Endothelial cell of umbilical vein (primary cell): Measurements from ENCODE around the gene ZC3H18. TPM values are rescaled to one million over a fixed set of nuclear protein-coding genes. Genes with fewer than 3 reads are reported as not detected.

Experiments used
- BruUV-seq: library from RNA; stranded (reverse); fragments of 400-500 nt; replicated peaks from 2 replicates; lab custom pipeline; 2021; lab: Mats Ljungman, UMichigan
- CTCF ChIA-PET: fragments of 300-600, 350-600 bp; sonication (Branson Sonifier 250); formaldehyde crosslinking; loops from one replicate; lab custom pipeline; 2021; ENCODE audit warnings: antibody characterized with exemption, inconsistent platforms; lab: Charles Lee
- POLR2A ChIA-PET: fragments of 300-600, 350-600 bp; sonication (Branson Sonifier 250); formaldehyde crosslinking; loops from one replicate; lab custom pipeline; 2021; ENCODE audit warnings: antibody characterized with exemption, inconsistent platforms; lab: Charles Lee
- DNase-seq: peaks from one replicate; pipeline ENCODE4 v3.0.0-alpha.2; 2011; ENCODE audit warnings: low read depth, low spot score
- FAIRE-seq: peaks from 2 replicates; lab custom pipeline; 2011; peaks lifted over from hg19 to GRCh38; lab: Jason Lieb, UNC
- H2AFZ ChIP-seq: 2 replicates; pipeline ENCODE4 v1.6.0; 2012; ENCODE audit warnings: low read depth, low read length, control low read depth, inconsistent platforms
- H3K27ac ChIP-seq: 2 replicates; pipeline ENCODE4 v1.5.1; 2011; ENCODE audit warnings: low read depth, mild to moderate bottlenecking, control low read depth, low read length, moderate library complexity; ENCODE audit not compliant: insufficient read depth
- H3K27me3 ChIP-seq, 2 experiments: 2 replicates each; pipeline versions ENCODE4 v1.6.0 to v1.6.1; 2011; ENCODE audit warnings: low read length in 2 of 2, mixed read lengths in 1 of 2; ENCODE audit not compliant: control insufficient read depth in 2 of 2, insufficient read depth in 2 of 2
- H3K36me3 ChIP-seq, 2 experiments: 2 replicates in 1 of 2; 3 replicates in 1 of 2; pipeline ENCODE4 v1.5.1; 2011; ENCODE audit warnings: low read length in 2 of 2, mild to moderate bottlenecking in 1 of 2, moderate library complexity in 1 of 2; ENCODE audit not compliant: control insufficient read depth in 2 of 2, insufficient read depth in 2 of 2; ENCODE audit errors: extremely low read depth in 1 of 2
- H3K4me1 ChIP-seq: 3 replicates; pipeline ENCODE4 v1.5.1; 2011; ENCODE audit warnings: mild to moderate bottlenecking, low read length; ENCODE audit not compliant: control insufficient read depth, insufficient read depth; ENCODE audit errors: extremely low read depth
- H3K4me2 ChIP-seq: 2 replicates; pipeline ENCODE4 v1.6.1; 2011; ENCODE audit warnings: low read length, control low read depth, mixed read lengths; ENCODE audit not compliant: insufficient read depth
- H3K4me3 ChIP-seq, 3 experiments: fragments of 200-600 bp in 1 of 3; sonication (generic), shearing (Covaris generic) in 1 of 3; replicated peaks in 1 of 3; 2 replicates each; pipeline ENCODE4 v1.5.1; 2011 to 2016; ENCODE audit warnings: control low read depth in 3 of 3, low read length in 3 of 3, mild to moderate bottlenecking in 2 of 3, inconsistent platforms in 1 of 3, low read depth in 1 of 3, moderate library complexity in 1 of 3; ENCODE audit not compliant: insufficient read depth in 1 of 3
- H3K79me2 ChIP-seq: 2 replicates; pipeline ENCODE4 v1.6.0; 2012; ENCODE audit warnings: low read length, inconsistent platforms; ENCODE audit not compliant: control insufficient read depth, insufficient read depth
- H3K9ac ChIP-seq: replicated peaks from 2 replicates; pipeline ENCODE3; 2011; ENCODE audit warnings: low read length, control low read depth; ENCODE audit not compliant: insufficient read depth; ENCODE audit errors: extremely low read depth
- H3K9me1 ChIP-seq: replicated peaks from 3 replicates; pipeline ENCODE4 v1.6.0; 2011; ENCODE audit warnings: mild to moderate bottlenecking, low read length; ENCODE audit not compliant: control insufficient read depth, insufficient read depth; ENCODE audit errors: extremely low read depth
- H3K9me3 ChIP-seq: replicated peaks from 2 replicates; pipeline ENCODE4 v1.5.1; 2012; ENCODE audit warnings: low read length, inconsistent platforms; ENCODE audit not compliant: control insufficient read depth, insufficient read depth
- H4K20me1 ChIP-seq: replicated peaks from 2 replicates; pipeline ENCODE3; 2011; ENCODE audit warnings: mild to moderate bottlenecking, low read length; ENCODE audit not compliant: control insufficient read depth, insufficient read depth; ENCODE audit errors: extremely low read depth
- EZH2 ChIP-seq: IDR thresholded peaks from 2 replicates; pipeline ENCODE4 v1.6.1; 2012; ENCODE audit warnings: borderline replicate concordance, low read depth, mild to moderate bottlenecking, moderate library complexity, low read length, inconsistent platforms; ENCODE audit not compliant: severe bottlenecking
- FOS ChIP-seq: IDR thresholded peaks from 2 replicates; pipeline ENCODE4 v1.6.1; 2011; ENCODE audit warnings: mild to moderate bottlenecking, low read length, moderate library complexity, borderline replicate concordance; ENCODE audit not compliant: insufficient read depth
- GATA2 ChIP-seq: IDR thresholded peaks from 2 replicates; pipeline ENCODE4 v1.7.0; 2011; ENCODE audit warnings: low read depth, mild to moderate bottlenecking, moderate library complexity, mixed read lengths, low read length; ENCODE audit not compliant: insufficient read length, insufficient read depth
- JUN ChIP-seq: IDR thresholded peaks from 2 replicates; pipeline ENCODE4 v1.6.1; 2011; ENCODE audit warnings: borderline replicate concordance, low read depth; ENCODE audit not compliant: insufficient read length, insufficient read depth
- MYC ChIP-seq: IDR thresholded peaks from one replicate; pipeline ENCODE4 v1.6.1; 2011; ENCODE audit warnings: mild to moderate bottlenecking, low read depth, low read length
- POLR2A ChIP-seq: IDR thresholded peaks from 2 replicates; pipeline ENCODE4 v1.6.1; 2012; ENCODE audit warnings: low read depth, mild to moderate bottlenecking, control low read depth, low read length
- POLR2AphosphoS5 ChIP-seq: IDR thresholded peaks from 2 replicates; pipeline ENCODE4 v1.6.1; 2012; ENCODE audit warnings: low read depth, mild to moderate bottlenecking, control low read depth, low read length, moderate library complexity; ENCODE audit not compliant: insufficient read depth
- dilution Hi-C: fragments of 300-500 bp; cut with MboI; formaldehyde crosslinking; loops from one replicate; pipeline ENCODE4 v1.15.0; 2019; ENCODE audit warnings: low sequenced_read_pairs; ENCODE audit not compliant: extremely low pct_ligation_motif_present
- intact Hi-C: fragments of 100-400 bp; cut with micrococcal nuclease; formaldehyde crosslinking; loops from one replicate; pipeline ENCODE4 v1.10.0; 2022
- polyA plus RNA-seq, 4 experiments: library from polyadenylated mRNA; depleted of rRNA in 3 of 4; stranded (reverse) in 3 of 4; unstranded in 1 of 4; fragments of >200 nt; gene quantifications; 2 replicates each; pipeline versions ENCODE4 v1.2.1 to v1.2.3, GENCODE V29; 2011 to 2012; ENCODE audit warnings: missing spikeins in 1 of 4
- total RNA-seq: library from RNA; stranded (reverse); gene quantifications from 2 replicates; pipeline ENCODE4 v1.2.3, GENCODE V29; 2021
- TF ChIP-seq, protein P1 (sequence below), 2 donors: IDR thresholded peaks; 1 replicate in 1 of 2; 2 replicates in 1 of 2; pipeline ENCODE4 v1.5.1; 2011; ENCODE audit warnings: low read length in 2 of 2, mild to moderate bottlenecking in 2 of 2, moderate library complexity in 2 of 2, control low read depth in 1 of 2, inconsistent platforms in 1 of 2, low read depth in 1 of 2; ENCODE audit not compliant: insufficient read depth in 1 of 2; ENCODE audit errors: extremely low read depth in 1 of 2
- TF ChIP-seq, protein P2 (sequence below): IDR thresholded peaks from 2 replicates; pipeline ENCODE4 v1.6.1; 2011; ENCODE audit not compliant: insufficient read depth, insufficient read length

ZC3H18 gene
- total and polyA plus RNA-seq, 2 donors (not counting 3 experiments of a cell fraction or from before 2014, with no cell fraction given), result 12.1 to 52.8 TPM

DNA sequence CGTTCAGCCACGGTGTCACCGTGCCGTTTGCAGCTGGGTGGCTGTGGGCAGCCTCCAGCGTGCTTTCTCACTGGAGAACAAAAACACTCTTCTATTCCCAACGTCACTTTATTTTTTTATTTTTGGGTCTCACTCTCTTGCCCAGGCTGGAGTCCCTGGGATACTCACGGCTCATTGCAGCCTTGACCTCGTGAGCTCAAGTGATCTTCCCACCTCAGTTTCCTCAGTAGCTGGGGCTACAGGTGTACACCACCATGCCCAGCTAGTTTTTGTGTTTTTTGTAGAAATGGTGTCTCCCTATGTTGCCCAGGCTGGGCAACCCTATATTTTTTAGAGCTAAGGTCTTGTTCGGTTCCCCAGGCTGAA, 34.4 kb upstream of the ZC3H18 start:
- H3K9me1 ChIP-seq, result no peaks in the 10 kb centered on the region
- no peaks in the 10 kb centered on the region for H3K4me1 ChIP-seq
- DNase-seq (no peak), FAIRE-seq (no peak)
- no peak overlapping the region for H3K27ac ChIP-seq
- H3K4me2 ChIP-seq, result no peak overlapping the region
- no peaks in the 10 kb centered on the region for H3K9me3 ChIP-seq
- H4K20me1 ChIP-seq, result no peaks in the 10 kb centered on the region
- no peak overlapping the region for H3K4me3 ChIP-seq
- intact Hi-C loops (no loop called here), dilution Hi-C loops (no loop called here)
- H2AFZ ChIP-seq, result no peak overlapping the region
- POLR2A ChIA-PET, result no interaction called here
- H3K36me3 ChIP-seq, result no peaks in the 10 kb centered on the region
- H3K9ac ChIP-seq, result no peak overlapping the region
- CTCF ChIA-PET, result interaction anchor here (1.1 to 1.4 kb wide), 3 partner anchors 10 to 49 kb away, joined by 3 to 4 read pairs (median 3); no protein-coding TSS in a partner anchor
- TF ChIP-seq POLR2A (no peak), GATA2 (no peak), FOS (no peak), JUN (no peak)
- TF ChIP-seq, protein P1, sequence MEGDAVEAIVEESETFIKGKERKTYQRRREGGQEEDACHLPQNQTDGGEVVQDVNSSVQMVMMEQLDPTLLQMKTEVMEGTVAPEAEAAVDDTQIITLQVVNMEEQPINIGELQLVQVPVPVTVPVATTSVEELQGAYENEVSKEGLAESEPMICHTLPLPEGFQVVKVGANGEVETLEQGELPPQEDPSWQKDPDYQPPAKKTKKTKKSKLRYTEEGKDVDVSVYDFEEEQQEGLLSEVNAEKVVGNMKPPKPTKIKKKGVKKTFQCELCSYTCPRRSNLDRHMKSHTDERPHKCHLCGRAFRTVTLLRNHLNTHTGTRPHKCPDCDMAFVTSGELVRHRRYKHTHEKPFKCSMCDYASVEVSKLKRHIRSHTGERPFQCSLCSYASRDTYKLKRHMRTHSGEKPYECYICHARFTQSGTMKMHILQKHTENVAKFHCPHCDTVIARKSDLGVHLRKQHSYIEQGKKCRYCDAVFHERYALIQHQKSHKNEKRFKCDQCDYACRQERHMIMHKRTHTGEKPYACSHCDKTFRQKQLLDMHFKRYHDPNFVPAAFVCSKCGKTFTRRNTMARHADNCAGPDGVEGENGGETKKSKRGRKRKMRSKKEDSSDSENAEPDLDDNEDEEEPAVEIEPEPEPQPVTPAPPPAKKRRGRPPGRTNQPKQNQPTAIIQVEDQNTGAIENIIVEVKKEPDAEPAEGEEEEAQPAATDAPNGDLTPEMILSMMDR (IDR thresholded peaks at IDR 0.05; ENCODE audit: extremely low read depth in 1 of 2, insufficient read depth in 1 of 2, low read depth in 1 of 2, low read length in 2 of 2), result no peak
- no peaks in the 10 kb centered on the region for H3K79me2 ChIP-seq
- peaks cover 2 to 11% of the 10 kb centered on the region in 2 experiments for H3K27me3 ChIP-seq
- BruUV-seq, result no TSS peak

DNA sequence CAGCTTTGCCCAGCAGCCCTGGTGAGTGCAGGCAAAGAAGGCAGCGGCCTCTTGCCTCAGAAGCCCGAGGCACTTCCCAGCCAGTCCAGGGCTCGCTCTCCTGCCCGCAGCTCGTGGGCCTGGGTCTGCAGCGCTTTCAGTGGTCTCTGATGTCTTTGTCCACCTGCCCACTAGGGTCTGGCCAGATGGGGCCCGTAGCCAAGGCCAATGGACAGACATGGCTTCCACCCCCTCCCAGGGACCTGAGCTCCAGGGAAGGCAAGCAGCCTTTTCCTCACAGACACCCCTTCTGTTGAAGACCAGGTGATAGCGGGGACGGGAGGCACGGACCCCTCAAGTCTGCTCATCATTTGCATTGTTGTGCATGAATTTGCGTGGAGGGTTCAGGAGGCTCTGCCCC, 33.7 kb upstream of the ZC3H18 start:
- Histone ChIP-seq H3K27me3 (peaks cover 2 to 11% of the 10 kb centered on the region in 2 experiments), H3K9me1 (no peaks in the 10 kb centered on the region), H3K36me3 (no peaks in the 10 kb centered on the region), H3K4me2 (no peak overlapping the region), H3K4me1 (no peaks in the 10 kb centered on the region), H3K79me2 (no peaks in the 10 kb centered on the region), H3K4me3 (no peak overlapping the region), H3K9me3 (no peaks in the 10 kb centered on the region), H4K20me1 (no peaks in the 10 kb centered on the region), H2AFZ (no peak overlapping the region), H3K9ac (no peak overlapping the region), H3K27ac (no peak overlapping the region)
- dilution Hi-C loops (no loop called here), intact Hi-C loops (no loop called here)
- BruUV-seq, result no TSS peak
- DNase-seq, result no peak
- FAIRE-seq, result no peak
- ChIA-PET CTCF (interaction anchor here (1.1 to 1.4 kb wide), 3 partner anchors 10 to 49 kb away, joined by 3 to 4 read pairs (median 3); no protein-coding TSS in a partner anchor), POLR2A (no interaction called here)
- TF ChIP-seq, protein P2, sequence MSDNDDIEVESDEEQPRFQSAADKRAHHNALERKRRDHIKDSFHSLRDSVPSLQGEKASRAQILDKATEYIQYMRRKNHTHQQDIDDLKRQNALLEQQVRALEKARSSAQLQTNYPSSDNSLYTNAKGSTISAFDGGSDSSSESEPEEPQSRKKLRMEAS, result no peak
- no peak for TF ChIP-seq POLR2AphosphoS5
- TF ChIP-seq EZH2, result no peak
- TF ChIP-seq, protein P1 (IDR thresholded peaks at IDR 0.05; ENCODE audit: extremely low read depth in 1 of 2, insufficient read depth in 1 of 2, low read depth in 1 of 2, low read length in 2 of 2), result no peak
- TF ChIP-seq POLR2A, result no peak
- no peak for TF ChIP-seq GATA2
- TF ChIP-seq FOS, result no peak
- no peak for TF ChIP-seq JUN
- TF ChIP-seq MYC, result no peak
